NK-92 (cell line): ENCODE results near the gene KRTAP10-3.

Experiments used
- DNase-seq: peaks from one replicate; lab custom pipeline; 2025; ENCODE audit not compliant: unreplicated experiment; lab: John Stamatoyannopoulos, UW

KRTAP10-3 gene

GRCh38 chr21:44519346-44520325, 39.0 kb downstream of the KRTAP10-3 start:
- DNase-seq: no peak

- no peak for DNase-seq
Measured at GRCh38 chr21:44518686-44519085, 39.9 kb downstream of the KRTAP10-3 start.

- DNase-seq: no peak
Measured at GRCh38 chr21:44517175-44517899, 41.3 kb downstream of the KRTAP10-3 start.

GRCh38 chr21:44516828-44517174, 41.8 kb downstream of the KRTAP10-3 start:
- no peak for DNase-seq

GRCh38 chr21:44516342-44516741, 42.3 kb downstream of the KRTAP10-3 start:
- DNase-seq: no peak

- no peak for DNase-seq
Measured at GRCh38 chr21:44515359-44516165, 43.0 kb downstream of the KRTAP10-3 start.

GRCh38 chr21:44514746-44515358, 43.7 kb downstream of the KRTAP10-3 start:
- DNase-seq: no peak

GRCh38 chr21:44514218-44514520, 44.4 kb downstream of the KRTAP10-3 start:
- no peak for DNase-seq

GRCh38 chr21:44513389-44514217, 45.0 kb downstream of the KRTAP10-3 start:
- DNase-seq: no peak

- DNase-seq: no peak
Measured at GRCh38 chr21:44512496-44513388, 45.9 kb downstream of the KRTAP10-3 start.

GRCh38 chr21:44511938-44512275, 46.7 kb downstream of the KRTAP10-3 start:
- DNase-seq: no peak

- no peak for DNase-seq
Measured at GRCh38 chr21:44511219-44511937, 47.2 kb downstream of the KRTAP10-3 start.

- no peak for DNase-seq
Measured at GRCh38 chr21:44510508-44511218, 47.9 kb downstream of the KRTAP10-3 start.

- no peak for DNase-seq
Measured at GRCh38 chr21:44510109-44510507, 48.5 kb downstream of the KRTAP10-3 start.

GRCh38 chr21:44509539-44509938, 49.1 kb downstream of the KRTAP10-3 start:
- DNase-seq: no peak

GRCh38 chr21:44508711-44509445, 49.7 kb downstream of the KRTAP10-3 start:
- DNase-seq: no peak

- no peak for DNase-seq
Measured at GRCh38 chr21:44508426-44508710, 50.2 kb downstream of the KRTAP10-3 start.
